Body of pancreas (tissue), 4 donors: Measurements from ENCODE around the gene MCAM.

Experiments
- CTCF ChIP-seq, 7 experiments: fragments of 450-650 bp in 4 of 7; fragments of 200-600 bp in 3 of 7; sonication (generic) in 3 of 7; IDR thresholded peaks; one replicate each; pipeline ENCODE4 v1.5.1; 2016 to 2019; ENCODE audit warnings: antibody characterized with exemption in 7 of 7
- POLR2A ChIP-seq, 3 donors: fragments of 450-650 bp; IDR thresholded peaks; one replicate each; pipeline ENCODE4 v1.6.1; 2016; ENCODE audit warnings: antibody characterized with exemption in 3 of 3, mild to moderate bottlenecking in 2 of 3

GRCh38 chr11:119332111-119332765 is 15.3 kb upstream of the MCAM start:
- no peak for TF ChIP-seq CTCF (IDR thresholded peaks at IDR 0.05)
- TF ChIP-seq POLR2A (IDR thresholded peaks at IDR 0.05): no peak
